IMR-90 (cell line): ENCODE results near the gene CCDC40. TPM values are rescaled to one million over a fixed set of nuclear protein-coding genes. Genes with fewer than 3 reads are reported as not detected.
A peak's percentile ranks its signal among the peaks of the same experiment; 100 is the strongest.

Source experiments
- ATAC-seq: fragments of 200-7000 bp; cut with Tn5 transposase; 2 replicates; pipeline ENCODE4 v1.9.1; 2020; ENCODE audit warnings: low read depth, mild to moderate bottlenecking, moderate library complexity
- BruUV-seq: library from RNA; stranded (reverse); fragments of 400-500 nt; replicated peaks from 2 replicates; lab custom pipeline; 2021; lab: Mats Ljungman, UMichigan
- CTCF ChIA-PET: fragments of 300-600 bp; formaldehyde crosslinking; extraction: SDS; loops from one replicate; lab custom pipeline; 2021; ENCODE audit warnings: antibody characterized with exemption; lab: Yijun Ruan, JAX
- POLR2A ChIA-PET: fragments of 300-600 bp; sonication (Branson Sonifier 250); formaldehyde crosslinking; loops from one replicate; lab custom pipeline; 2022; ENCODE audit warnings: antibody characterized with exemption; ENCODE audit not compliant: unreplicated experiment; lab: Charles Lee
- DNase-seq: peaks from one replicate; pipeline ENCODE4 v3.0.0; 2013
- H2AFZ ChIP-seq: replicated peaks from 2 replicates; pipeline ENCODE3; 2013; ENCODE audit warnings: low read length, mild to moderate bottlenecking; ENCODE audit not compliant: poor library complexity
- H2AK5ac ChIP-seq: 2 replicates; pipeline ENCODE4 v1.6.1; 2013; ENCODE audit warnings: low read depth, low read length, inconsistent platforms
- H2AK9ac ChIP-seq: replicated peaks from 2 replicates; pipeline ENCODE3; 2013; ENCODE audit warnings: mild to moderate bottlenecking, low read depth, low read length, moderate library complexity; ENCODE audit not compliant: poor library complexity
- H2BK120ac ChIP-seq: 2 replicates; pipeline ENCODE4 v1.6.1; 2013; ENCODE audit warnings: low read depth, low read length, inconsistent platforms
- H2BK15ac ChIP-seq: 3 replicates; pipeline ENCODE4 v1.6.1; 2013; ENCODE audit warnings: low read depth, low read length, inconsistent platforms
- H2BK20ac ChIP-seq: 2 replicates; pipeline ENCODE4 v1.6.1; 2013; ENCODE audit warnings: low read depth, mild to moderate bottlenecking, inconsistent platforms, low read length, moderate library complexity
- H2BK5ac ChIP-seq: 2 replicates; pipeline ENCODE4 v1.6.1; 2013; ENCODE audit warnings: mild to moderate bottlenecking, low read depth, low read length, inconsistent platforms; ENCODE audit not compliant: poor library complexity, severe bottlenecking
- H3K14ac ChIP-seq: replicated peaks from 2 replicates; pipeline ENCODE4 v1.6.1; 2013; ENCODE audit warnings: low read depth, low read length, inconsistent platforms
- H3K18ac ChIP-seq: 2 replicates; pipeline ENCODE4 v1.6.1; 2013; ENCODE audit warnings: low read depth, low read length, control low read depth
- H3K23ac ChIP-seq: 2 replicates; pipeline ENCODE4 v1.6.1; 2013; ENCODE audit warnings: low read depth, low read length, inconsistent platforms
- H3K27ac ChIP-seq: 2 replicates; pipeline ENCODE4 v1.5.1; 2013; ENCODE audit warnings: mild to moderate bottlenecking, control low read depth, low read length; ENCODE audit not compliant: insufficient read depth
- H3K27me3 ChIP-seq: 2 replicates; pipeline ENCODE4 v1.6.1; 2013; ENCODE audit warnings: low read length; ENCODE audit not compliant: control insufficient read depth, insufficient read depth
- H3K36me3 ChIP-seq: 2 replicates; pipeline ENCODE4 v1.6.1; 2013; ENCODE audit warnings: low read length, mixed read lengths; ENCODE audit not compliant: control insufficient read depth, insufficient read depth
- H3K4ac ChIP-seq: 2 replicates; pipeline ENCODE4 v1.6.1; 2013; ENCODE audit warnings: low read depth, low read length, inconsistent platforms
- H3K4me1 ChIP-seq: 2 replicates; pipeline ENCODE4 v1.6.1; 2013; ENCODE audit warnings: low read length, mixed read lengths; ENCODE audit not compliant: control insufficient read depth, insufficient read depth
- H3K4me2 ChIP-seq: 2 replicates; pipeline ENCODE4 v1.6.1; 2013; ENCODE audit warnings: low read depth, mild to moderate bottlenecking, control low read depth, low read length, moderate library complexity
- H3K4me3 ChIP-seq: 2 replicates; pipeline ENCODE4 v1.5.1; 2013; ENCODE audit warnings: low read depth, mild to moderate bottlenecking, control low read depth, low read length, moderate library complexity; ENCODE audit not compliant: insufficient read depth
- H3K56ac ChIP-seq: 2 replicates; pipeline ENCODE4 v1.6.1; 2013; ENCODE audit warnings: low read length, inconsistent platforms; ENCODE audit not compliant: insufficient read depth; ENCODE audit errors: extremely low read depth
- H3K79me1 ChIP-seq, 2 experiments: 2 replicates each; pipeline ENCODE4 v1.6.1; 2013; ENCODE audit warnings: low read length in 2 of 2, inconsistent platforms in 1 of 2, low read depth in 1 of 2
- H3K9ac ChIP-seq: 2 replicates; pipeline ENCODE4 v1.6.1; 2013; ENCODE audit warnings: low read depth, low read length, control low read depth
- H3K9me1 ChIP-seq: 2 replicates; pipeline ENCODE4 v1.6.1; 2013; ENCODE audit warnings: low read length, inconsistent platforms; ENCODE audit not compliant: insufficient read depth
- H3K9me3 ChIP-seq: 2 replicates; pipeline ENCODE4 v1.6.1; 2013; ENCODE audit warnings: low read length; ENCODE audit not compliant: control insufficient read depth, insufficient read depth
- H4K20me1 ChIP-seq: 2 replicates; pipeline ENCODE4 v1.6.1; 2013; ENCODE audit warnings: low read length, inconsistent platforms; ENCODE audit not compliant: insufficient read depth
- H4K5ac ChIP-seq: 2 replicates; pipeline ENCODE4 v1.6.1; 2013; ENCODE audit warnings: mild to moderate bottlenecking, low read depth, low read length, control low read depth
- H4K8ac ChIP-seq, 2 experiments: 2 replicates each; pipeline ENCODE4 v1.6.1; 2013; ENCODE audit warnings: low read depth in 2 of 2, low read length in 2 of 2, control low read depth in 1 of 2, inconsistent platforms in 1 of 2
- H4K91ac ChIP-seq: 2 replicates; pipeline ENCODE4 v1.6.1; 2013; ENCODE audit warnings: low read depth, low read length, inconsistent platforms; ENCODE audit not compliant: insufficient read depth
- CEBPB ChIP-seq: IDR thresholded peaks from 2 replicates; pipeline ENCODE4 v1.6.1; 2012; ENCODE audit warnings: low read depth, low read length, improper control_type of control experiment
- CHD1 ChIP-seq: IDR thresholded peaks from 2 replicates; pipeline ENCODE4 v1.6.1; 2012; ENCODE audit warnings: low read depth, low read length, improper control_type of control experiment
- FOS ChIP-seq: fragments of 150-350 bp; IDR thresholded peaks from 2 replicates; pipeline ENCODE4 v1.6.1; 2016; ENCODE audit warnings: low read depth, low read length
- MAZ ChIP-seq: IDR thresholded peaks from 2 replicates; pipeline ENCODE4 v1.6.1; 2012; ENCODE audit warnings: low read depth, mild to moderate bottlenecking, low read length, improper control_type of control experiment, moderate library complexity, borderline replicate concordance
- MXI1 ChIP-seq: IDR thresholded peaks from 2 replicates; pipeline ENCODE4 v1.6.1; 2012; ENCODE audit warnings: low read depth, mild to moderate bottlenecking, low read length, moderate library complexity, borderline replicate concordance
- NFE2L2 ChIP-seq: fragments of 150-350 bp; IDR thresholded peaks from 2 replicates; pipeline ENCODE4 v1.6.1; 2016; ENCODE audit warnings: low read depth, mild to moderate bottlenecking, low read length
- POLR2A ChIP-seq: IDR thresholded peaks from 2 replicates; pipeline ENCODE4 v1.6.1; 2012; ENCODE audit warnings: mild to moderate bottlenecking, low read depth, low read length
- RAD21 ChIP-seq: IDR thresholded peaks from 2 replicates; pipeline ENCODE4 v1.6.1; 2012; ENCODE audit warnings: low read length, improper control_type of control experiment
- RFX5 ChIP-seq: IDR thresholded peaks from 2 replicates; pipeline ENCODE4 v1.8.0; 2012; ENCODE audit warnings: low read depth, mild to moderate bottlenecking, low read length, moderate library complexity
- WGBS, 2 experiments: methylation state at CpG; one replicate each; pipeline versions ENCODE4 v1.1.5 to v1.1.7; 2013; ENCODE audit warnings: missing lambda C conversion rate in 2 of 2; ENCODE audit not compliant: insufficient read length in 1 of 2; ENCODE audit errors: extremely low coverage in 2 of 2; 5-methylcytosine and 5-hydroxymethylcytosine counted together
- dilution Hi-C: fragments of 300-500 bp; cut with HindIII; formaldehyde crosslinking; loops from one replicate; pipeline ENCODE4 v1.14.3; 2018; ENCODE audit warnings: low sequenced_read_pairs; ENCODE audit not compliant: unreplicated experiment
- in situ Hi-C: fragments of 300-500 bp; cut with MboI; formaldehyde crosslinking; loops from 3 replicates; pipeline ENCODE4 v1.14.3; 2019; ENCODE audit warnings: low sequenced_read_pairs, inconsistent platforms, mixed read lengths
- intact Hi-C: fragments of 100-400 bp; cut with micrococcal nuclease; formaldehyde crosslinking; loops from 2 replicates; pipeline ENCODE4 v1.10.0; 2022
- polyA plus RNA-seq, 3 experiments: library from polyadenylated mRNA; depleted of rRNA; stranded (reverse); fragments of >200 nt; gene quantifications; 2 replicates each; pipeline ENCODE4 v1.2.3, GENCODE V29; 2012; ENCODE audit warnings: low replicate concordance in 1 of 3
- total RNA-seq: library from RNA; depleted of rRNA; stranded (reverse); fragments of >200 nt; gene quantifications from 2 replicates; pipeline ENCODE4 v1.2.3, GENCODE V29; 2012
- TF ChIP-seq, protein P1 (sequence below): fragments of 150-350 bp; IDR thresholded peaks from 2 replicates; pipeline ENCODE4 v1.6.1; 2016; ENCODE audit warnings: low read depth, mild to moderate bottlenecking, low read length, moderate library complexity, borderline replicate concordance

The CCDC40 gene
- total and polyA plus RNA-seq, 2 of the 4 experiments (the other 2 are of a cell fraction) = 0.90 to 4.7 TPM

DNA sequence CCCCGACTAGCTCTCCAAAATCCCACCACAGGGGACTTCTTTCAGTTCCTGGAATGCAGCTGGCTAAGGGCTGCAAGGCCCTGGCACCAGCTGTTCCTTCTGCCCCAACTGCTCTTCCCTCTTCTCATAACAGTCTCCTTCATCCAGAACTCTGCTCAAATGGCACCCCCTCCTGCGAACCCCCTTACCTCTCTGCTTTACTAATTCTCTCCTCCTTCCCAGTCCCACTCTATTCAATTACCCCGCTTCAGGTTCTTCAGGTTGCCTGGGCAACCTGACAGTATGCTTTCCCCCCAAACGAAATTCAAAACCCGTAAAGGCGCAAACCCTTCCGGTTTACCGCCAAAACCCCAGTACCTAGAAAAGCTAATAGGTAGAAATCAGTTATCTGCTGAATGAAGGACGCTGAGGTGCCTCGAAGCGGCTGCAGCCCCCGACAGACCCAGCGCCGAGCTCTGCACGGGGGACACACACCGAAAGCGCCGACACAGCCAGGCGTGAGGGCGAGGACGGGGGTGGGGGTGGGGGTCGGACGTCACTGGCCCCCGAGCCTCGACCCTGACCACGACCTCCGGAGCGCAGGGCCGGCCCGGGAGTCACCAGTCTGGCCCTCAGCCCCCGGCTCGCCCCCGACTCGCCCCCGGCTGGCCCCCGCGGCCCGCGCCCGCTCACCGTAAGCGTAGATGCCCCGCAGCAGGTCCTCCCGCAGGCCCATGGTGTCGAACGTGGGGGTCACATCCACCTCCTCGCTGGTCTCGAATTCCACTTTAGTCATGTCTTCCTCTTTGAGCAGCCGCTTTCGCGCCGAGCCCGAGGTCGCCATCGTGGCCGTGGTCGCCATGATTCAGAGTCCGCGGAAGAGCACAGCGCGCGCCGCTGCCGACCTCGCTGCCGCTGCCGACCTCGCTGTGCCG lies 109.9 kb downstream of the CCDC40 start:
- intact Hi-C loops (loop anchor here (1.0 to 5.0 kb wide), 2 partner anchors 44 to 73 kb away; partner anchors contain the start of gene GAA), in situ Hi-C loops (no loop called here), dilution Hi-C loops (no loop called here)
- Histone ChIP-seq H3K9ac (peak overlapping the region; percentile 93), H2BK15ac (no peak overlapping the region), H3K4me3 (peak overlapping the region; percentile 87), H2BK20ac (no peak overlapping the region), H4K91ac (no peak overlapping the region), H3K18ac (peak overlapping the region; percentile 44; the same call in 1 of the 2 replicates), H3K56ac (peak overlapping the region; percentile 80), H2AK5ac (peak overlapping the region; percentile 85), H3K27me3 (no peaks in the 10 kb centered on the region), H2AFZ (peak overlapping the region; percentile 96), H3K9me1 (peaks cover 10% of the 10 kb centered on the region), H3K27ac (peak overlapping the region; percentile 88), H3K14ac (peak overlapping the region; percentile 97), H3K4ac (peak overlapping the region; percentile 89), H3K4me1 (peaks cover 10% of the 10 kb centered on the region), H2AK9ac (peak overlapping the region; percentile 97), H2BK120ac (no peak overlapping the region), H4K8ac (peak overlapping the region in 1 of 2 experiments; percentile 78; a peak in 1 of 4 replicates), H2BK5ac (peak overlapping the region; percentile 70), H4K20me1 (peaks cover 27% of the 10 kb centered on the region), H4K5ac (peak overlapping the region; percentile 37; the same call in 1 of the 2 replicates), H3K4me2 (peak overlapping the region; percentile 98), H3K23ac (peak overlapping the region; percentile 91), H3K9me3 (no peaks in the 10 kb centered on the region), H3K79me1 (peaks cover 27 to 76% of the 10 kb centered on the region in 2 experiments), H3K36me3 (peaks cover 25% of the 10 kb centered on the region)
- peak; percentile 16 for DNase-seq
- 0% methylated on average over 24 of the region's 69 CpGs; no CpG with 5 or more reads in 1 of the 2 experiments for WGBS, 2 experiments
- TF ChIP-seq CEBPB = no peak
- peak; percentile 90 for TF ChIP-seq CHD1
- no peak for TF ChIP-seq MAZ
- TF ChIP-seq RFX5 = no peak
- TF ChIP-seq, protein P1, sequence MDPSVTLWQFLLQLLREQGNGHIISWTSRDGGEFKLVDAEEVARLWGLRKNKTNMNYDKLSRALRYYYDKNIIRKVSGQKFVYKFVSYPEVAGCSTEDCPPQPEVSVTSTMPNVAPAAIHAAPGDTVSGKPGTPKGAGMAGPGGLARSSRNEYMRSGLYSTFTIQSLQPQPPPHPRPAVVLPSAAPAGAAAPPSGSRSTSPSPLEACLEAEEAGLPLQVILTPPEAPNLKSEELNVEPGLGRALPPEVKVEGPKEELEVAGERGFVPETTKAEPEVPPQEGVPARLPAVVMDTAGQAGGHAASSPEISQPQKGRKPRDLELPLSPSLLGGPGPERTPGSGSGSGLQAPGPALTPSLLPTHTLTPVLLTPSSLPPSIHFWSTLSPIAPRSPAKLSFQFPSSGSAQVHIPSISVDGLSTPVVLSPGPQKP = no peak
- peak; percentile 26; the same call in 1 of the 2 replicates for TF ChIP-seq RAD21
- peak; percentile 98 for TF ChIP-seq POLR2A
- no peak for TF ChIP-seq NFE2L2
- peak; percentile 16; the same call in 1 of the 2 replicates for TF ChIP-seq MXI1
- 0 out of 2 replicates have a peak, but pooled peaks have one; percentile 2 for TF ChIP-seq FOS
- CTCF ChIA-PET = interaction anchor here (1.1 kb wide), 1 partner anchor 45 kb away, joined by 6 read pairs; the partner anchor contains the start of gene GAA
- BruUV-seq = no TSS peak
- peak; percentile 7 for ATAC-seq
- POLR2A ChIA-PET = interaction anchor here (0.6 kb wide), 1 partner anchor 111 kb away, joined by 9 read pairs; no protein-coding TSS in a partner anchor
